ENCODE results near the gene C20orf173.

- TF ChIP-seq CTCF (IDR thresholded peaks at IDR 0.05) (no peak), POLR2A (IDR thresholded peaks at IDR 0.05) (no peak)
Measured at GRCh38 chr20:35556871-35557270, 27.4 kb upstream of the C20orf173 start.
